ENCODE results near the gene DNAJC17.
A peak's percentile ranks its signal among the peaks of the same experiment; 100 is the strongest.

DNAJC17 gene

DNA sequence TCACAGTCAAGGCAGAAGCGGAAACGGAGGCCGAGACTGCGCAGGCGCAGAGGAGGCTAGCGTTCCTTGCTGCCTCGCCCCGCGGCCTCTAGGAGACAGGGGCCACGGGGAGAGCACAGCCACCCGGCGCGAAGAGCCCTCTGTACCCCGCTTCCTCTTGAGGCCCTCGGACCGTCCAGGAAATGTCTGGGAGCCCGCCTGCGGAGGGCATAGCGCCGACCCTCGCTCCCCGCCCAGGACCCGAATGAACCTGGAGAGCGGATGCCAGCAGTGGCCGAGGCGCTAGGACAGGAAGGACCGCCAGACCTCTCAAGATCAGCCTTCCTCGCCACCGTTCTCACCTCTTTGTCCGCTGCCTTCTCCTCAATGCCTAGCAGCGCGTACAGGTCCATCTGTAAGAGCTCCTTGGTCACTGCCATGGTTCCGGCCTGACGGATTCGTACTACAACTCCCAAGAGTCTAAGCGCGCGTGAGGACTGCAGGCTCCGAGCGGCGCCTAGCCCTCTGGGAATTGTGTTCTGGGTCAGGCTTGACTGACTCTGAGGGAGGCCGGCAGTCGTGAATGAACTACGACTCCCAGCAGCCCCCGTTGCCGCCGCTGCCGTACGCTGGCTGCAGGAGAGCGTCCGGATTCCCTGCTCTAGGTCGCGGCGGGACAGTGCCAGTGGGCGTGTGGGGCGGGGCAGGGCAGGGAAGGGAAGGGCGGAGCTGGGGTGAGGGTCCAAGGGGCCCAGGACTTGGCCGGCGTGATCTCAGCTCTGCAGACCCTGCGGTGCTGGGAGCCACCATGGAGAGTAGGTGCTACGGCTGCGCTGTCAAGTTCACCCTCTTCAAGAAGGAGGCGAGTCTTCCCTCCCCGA is at the start of gene DNAJC17, which contains the start of gene ZFYVE19:
Gene DNAJC17, minus strand, starts transcription at position 446 of the 860 bp plus-strand sequence. Its CDS starts 27 bp downstream, at position 419.
Gene ZFYVE19, plus strand, starts transcription at position 62 of the 860 bp plus-strand sequence. Its CDS starts 501 bp downstream, at position 563.
- 0 out of 2 replicates have a peak, but pooled peaks cover 3% of the 10 kb centered on the region for H3K4me1 ChIP-seq (ENCODE audit: insufficient read depth, low read length)
- no peak within 1 kb of the TSS for H3K27ac ChIP-seq (ENCODE audit: low read length)
- no peaks in the 10 kb centered on the region for H3K9me3 ChIP-seq (ENCODE audit: insufficient read depth, low read depth, low read length)
- H3K4me3 ChIP-seq (ENCODE audit: low read length) = peak within 1 kb of the TSS; percentile 87
- H3K27me3 ChIP-seq (ENCODE audit: insufficient read depth, low read length) = no peaks in the 10 kb centered on the region
- H3K36me3 ChIP-seq (ENCODE audit: insufficient read depth, low read depth, low read length) = 0 out of 2 replicates have a peak, but pooled peaks cover 6% of the 10 kb centered on the region
- H3K9ac ChIP-seq (ENCODE audit: low read depth, low read length) = peak within 1 kb of the TSS; percentile 85; the same call in 1 of the 2 replicates

DNA sequence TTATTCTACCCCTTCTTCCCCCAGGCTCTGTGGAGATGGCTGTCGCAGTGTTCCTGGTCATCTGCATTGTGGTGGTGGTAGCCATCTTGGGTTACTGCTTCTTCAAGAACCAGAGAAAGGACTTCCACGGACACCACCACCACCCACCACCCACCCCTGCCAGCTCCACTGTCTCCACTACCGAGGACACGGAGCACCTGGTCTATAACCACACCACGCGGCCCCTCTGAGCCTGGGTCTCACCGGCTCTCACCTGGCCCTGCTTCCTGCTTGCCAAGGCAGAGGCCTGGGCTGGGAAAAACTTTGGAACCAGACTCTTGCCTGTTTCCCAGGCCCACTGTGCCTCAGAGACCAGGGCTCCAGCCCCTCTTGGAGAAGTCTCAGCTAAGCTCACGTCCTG is 49.5 kb upstream of the DNAJC17 start:
- Histone ChIP-seq H3K9ac (ENCODE audit: low read depth, low read length) (no peak overlapping the region), H3K4me3 (ENCODE audit: low read length) (no peak overlapping the region), H3K27ac (ENCODE audit: low read length) (no peak overlapping the region), H3K4me1 (ENCODE audit: insufficient read depth, low read length) (no peaks in the 10 kb centered on the region), H3K27me3 (ENCODE audit: insufficient read depth, low read length) (no peaks in the 10 kb centered on the region), H3K9me3 (ENCODE audit: insufficient read depth, low read depth, low read length) (no peaks in the 10 kb centered on the region), H3K36me3 (ENCODE audit: insufficient read depth, low read depth, low read length) (peaks cover 56% of the 10 kb centered on the region)

GRCh38 chr15:40855706-40856234 is 48.5 kb upstream of the DNAJC17 start:
- Histone ChIP-seq H3K4me1 (ENCODE audit: insufficient read depth, low read length) (no peaks in the 10 kb centered on the region), H3K36me3 (ENCODE audit: insufficient read depth, low read depth, low read length) (peaks cover 65% of the 10 kb centered on the region), H3K27me3 (ENCODE audit: insufficient read depth, low read length) (no peaks in the 10 kb centered on the region), H3K9ac (ENCODE audit: low read depth, low read length) (no peak overlapping the region), H3K27ac (ENCODE audit: low read length) (no peak overlapping the region), H3K9me3 (ENCODE audit: insufficient read depth, low read depth, low read length) (no peaks in the 10 kb centered on the region), H3K4me3 (ENCODE audit: low read length) (no peak overlapping the region)

GRCh38 chr15:40854161-40854560 is 46.9 kb upstream of the DNAJC17 start:
- no peaks in the 10 kb centered on the region for H3K4me1 ChIP-seq (ENCODE audit: insufficient read depth, low read length)
- no peaks in the 10 kb centered on the region for H3K9me3 ChIP-seq (ENCODE audit: insufficient read depth, low read depth, low read length)
- no peak overlapping the region for H3K27ac ChIP-seq (ENCODE audit: low read length)
- no peak overlapping the region for H3K4me3 ChIP-seq (ENCODE audit: low read length)
- no peak overlapping the region for H3K9ac ChIP-seq (ENCODE audit: low read depth, low read length)
- H3K36me3 ChIP-seq (ENCODE audit: insufficient read depth, low read depth, low read length) = peaks cover 76% of the 10 kb centered on the region
- H3K27me3 ChIP-seq (ENCODE audit: insufficient read depth, low read length) = no peaks in the 10 kb centered on the region

DNA sequence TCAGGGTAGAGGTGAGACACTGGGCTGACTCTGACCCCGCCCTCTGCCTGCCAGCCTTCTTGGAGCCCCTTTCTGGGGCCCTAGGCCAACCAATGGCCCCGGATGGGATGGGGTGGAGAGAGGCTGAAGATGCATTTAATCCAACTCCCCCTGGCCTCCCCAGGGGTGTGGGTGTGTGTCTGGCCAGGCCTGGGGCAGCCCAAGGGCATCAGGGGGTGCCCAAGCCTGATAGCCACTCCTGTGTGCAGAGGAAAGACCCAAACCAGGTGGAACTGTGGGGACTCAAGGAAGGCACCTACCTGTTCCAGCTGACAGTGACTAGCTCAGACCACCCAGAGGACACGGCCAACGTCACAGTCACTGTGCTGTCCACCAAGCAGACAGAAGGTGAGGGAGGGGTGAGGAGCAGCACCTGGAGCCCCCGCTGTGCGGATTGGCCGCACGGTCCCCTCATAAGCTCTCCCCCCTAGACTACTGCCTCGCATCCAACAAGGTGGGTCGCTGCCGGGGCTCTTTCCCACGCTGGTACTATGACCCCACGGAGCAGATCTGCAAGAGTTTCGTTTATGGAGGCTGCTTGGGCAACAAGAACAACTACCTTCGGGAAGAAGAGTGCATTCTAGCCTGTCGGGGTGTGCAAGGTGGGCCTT is 46.1 kb upstream of the DNAJC17 start:
- Histone ChIP-seq H3K9me3 (ENCODE audit: insufficient read depth, low read depth, low read length) (no peaks in the 10 kb centered on the region), H3K4me3 (ENCODE audit: low read length) (no peak overlapping the region), H3K27me3 (ENCODE audit: insufficient read depth, low read length) (no peaks in the 10 kb centered on the region), H3K36me3 (ENCODE audit: insufficient read depth, low read depth, low read length) (peaks cover 81% of the 10 kb centered on the region), H3K4me1 (ENCODE audit: insufficient read depth, low read length) (no peaks in the 10 kb centered on the region), H3K9ac (ENCODE audit: low read depth, low read length) (no peak overlapping the region), H3K27ac (ENCODE audit: low read length) (no peak overlapping the region)

- H3K4me1 ChIP-seq (ENCODE audit: insufficient read depth, low read length) = peaks cover 3% of the 10 kb centered on the region
- H3K27ac ChIP-seq (ENCODE audit: low read length) = no peak overlapping the region
- H3K27me3 ChIP-seq (ENCODE audit: insufficient read depth, low read length) = no peaks in the 10 kb centered on the region
- no peak overlapping the region for H3K4me3 ChIP-seq (ENCODE audit: low read length)
- H3K9me3 ChIP-seq (ENCODE audit: insufficient read depth, low read depth, low read length) = no peaks in the 10 kb centered on the region
- peaks cover 87% of the 10 kb centered on the region for H3K36me3 ChIP-seq (ENCODE audit: insufficient read depth, low read depth, low read length)
- H3K9ac ChIP-seq (ENCODE audit: low read depth, low read length) = no peak overlapping the region
These were observed 45.3 kb upstream of the DNAJC17 start for GRCh38 chr15:40852529-40852928.

- H3K27ac ChIP-seq (ENCODE audit: low read length) = no peak overlapping the region
- no peak overlapping the region for H3K9ac ChIP-seq (ENCODE audit: low read depth, low read length)
- H3K9me3 ChIP-seq (ENCODE audit: insufficient read depth, low read depth, low read length) = no peaks in the 10 kb centered on the region
- H3K4me3 ChIP-seq (ENCODE audit: low read length) = no peak overlapping the region
- peaks cover 79% of the 10 kb centered on the region for H3K36me3 ChIP-seq (ENCODE audit: insufficient read depth, low read depth, low read length)
- no peaks in the 10 kb centered on the region; the same call in 1 of the 2 replicates for H3K27me3 ChIP-seq (ENCODE audit: insufficient read depth, low read length)
- peaks cover 13% of the 10 kb centered on the region for H3K4me1 ChIP-seq (ENCODE audit: insufficient read depth, low read length)
These were observed 43.4 kb upstream of the DNAJC17 start for GRCh38 chr15:40850576-40851112.

GRCh38 chr15:40847223-40847961 is 40.1 kb upstream of the DNAJC17 start:
- no peaks in the 10 kb centered on the region for H3K9me3 ChIP-seq (ENCODE audit: insufficient read depth, low read depth, low read length)
- H3K4me1 ChIP-seq (ENCODE audit: insufficient read depth, low read length) = peaks cover 22% of the 10 kb centered on the region
- H3K27me3 ChIP-seq (ENCODE audit: insufficient read depth, low read length) = peaks cover 25% of the 10 kb centered on the region
- peak overlapping the region; percentile 31; the same call in 1 of the 2 replicates for H3K9ac ChIP-seq (ENCODE audit: low read depth, low read length)
- H3K36me3 ChIP-seq (ENCODE audit: insufficient read depth, low read depth, low read length) = peaks cover 46% of the 10 kb centered on the region; the same call in 1 of the 2 replicates
- H3K4me3 ChIP-seq (ENCODE audit: low read length) = peak overlapping the region; percentile 37; the same call in 1 of the 2 replicates
- H3K27ac ChIP-seq (ENCODE audit: low read length) = no peak overlapping the region

GRCh38 chr15:40846841-40847222 is 39.6 kb upstream of the DNAJC17 start:
- Histone ChIP-seq H3K9ac (ENCODE audit: low read depth, low read length) (peak overlapping the region; percentile 31; the same call in 1 of the 2 replicates), H3K4me3 (ENCODE audit: low read length) (peak overlapping the region; percentile 96; the same call in 1 of the 2 replicates), H3K27me3 (ENCODE audit: insufficient read depth, low read length) (peaks cover 29% of the 10 kb centered on the region), H3K9me3 (ENCODE audit: insufficient read depth, low read depth, low read length) (no peaks in the 10 kb centered on the region), H3K4me1 (ENCODE audit: insufficient read depth, low read length) (peaks cover 22% of the 10 kb centered on the region), H3K36me3 (ENCODE audit: insufficient read depth, low read depth, low read length) (peaks cover 42% of the 10 kb centered on the region; the same call in 1 of the 2 replicates), H3K27ac (ENCODE audit: low read length) (no peak overlapping the region)

DNA sequence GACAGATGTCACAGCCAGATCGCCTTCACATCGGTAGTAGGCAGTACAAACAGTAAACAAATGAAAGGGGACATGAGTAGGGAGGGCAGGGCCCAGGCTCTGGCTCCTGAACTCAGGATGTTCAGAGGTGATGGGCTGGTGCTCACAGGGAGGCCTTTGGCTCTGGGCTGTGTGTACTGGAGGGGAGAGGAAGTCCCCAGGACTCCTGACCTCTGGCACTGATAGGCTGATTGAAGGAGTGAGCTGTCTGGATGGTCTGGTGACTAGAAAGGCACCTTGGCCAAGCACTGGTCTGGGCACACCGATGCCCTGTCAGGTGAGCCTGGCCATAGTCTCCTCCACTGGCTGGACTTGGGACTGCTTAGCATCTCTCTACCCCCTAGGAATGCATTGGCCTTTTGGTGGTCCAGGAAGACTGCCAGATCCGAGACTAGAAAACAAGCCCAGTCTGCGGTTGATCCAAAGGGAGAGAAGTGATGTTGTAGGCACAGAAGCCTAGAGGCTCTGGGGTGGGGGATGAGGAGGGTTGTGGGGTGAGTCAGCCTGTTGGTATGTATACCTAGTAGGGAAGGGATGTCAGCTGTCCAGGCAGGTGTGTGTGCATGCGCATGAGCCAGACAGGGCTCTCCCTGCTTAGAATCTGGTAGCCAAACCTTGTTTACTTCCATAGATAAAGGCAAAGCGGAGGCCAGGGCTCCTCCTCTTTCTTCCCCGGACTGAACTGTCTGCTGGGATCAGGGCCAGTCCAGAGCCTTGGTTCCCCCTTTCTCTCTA is 38.4 kb upstream of the DNAJC17 start:
- Histone ChIP-seq H3K36me3 (ENCODE audit: insufficient read depth, low read depth, low read length) (peaks cover 31% of the 10 kb centered on the region; the same call in 1 of the 2 replicates), H3K4me3 (ENCODE audit: low read length) (peak overlapping the region; percentile 96), H3K9me3 (ENCODE audit: insufficient read depth, low read depth, low read length) (no peaks in the 10 kb centered on the region), H3K9ac (ENCODE audit: low read depth, low read length) (peak overlapping the region; percentile 58), H3K27me3 (ENCODE audit: insufficient read depth, low read length) (peaks cover 33% of the 10 kb centered on the region), H3K27ac (ENCODE audit: low read length) (no peak overlapping the region), H3K4me1 (ENCODE audit: insufficient read depth, low read length) (peaks cover 22% of the 10 kb centered on the region)
